Muscle of leg (tissue), 16 donors: ENCODE measurements around the gene KHDC3L. TPM values are rescaled to one million over a fixed set of nuclear protein-coding genes. Genes with fewer than 3 reads are reported as not detected.

Experiments used
- DNase-seq: peaks from one replicate; pipeline ENCODE4 v3.0.0; 2013
- H3K27ac ChIP-seq: one replicate; pipeline ENCODE4 v1.5.1; 2013; ENCODE audit warnings: mild to moderate bottlenecking, low read length, control low read depth
- H3K27me3 ChIP-seq: one replicate; pipeline ENCODE4 v1.6.1; 2013; ENCODE audit warnings: low read length; ENCODE audit not compliant: control insufficient read depth, insufficient read depth
- H3K36me3 ChIP-seq: one replicate; pipeline ENCODE4 v1.6.1; 2013; ENCODE audit warnings: low read length; ENCODE audit not compliant: control insufficient read depth, insufficient read depth
- H3K4me1 ChIP-seq: one replicate; pipeline ENCODE4 v1.6.1; 2013; ENCODE audit warnings: low read length; ENCODE audit not compliant: control insufficient read depth, insufficient read depth
- H3K4me3 ChIP-seq: one replicate; pipeline ENCODE4 v1.5.1; 2013; ENCODE audit warnings: low read length, control low read depth
- H3K9me3 ChIP-seq: replicated peaks from 2 replicates; pipeline ENCODE4 v1.6.1; 2013; ENCODE audit warnings: low read depth, low read length; ENCODE audit not compliant: control insufficient read depth
- WGBS: methylation state at CpG from one replicate; pipeline ENCODE4 v1.1.5; 2013; ENCODE audit warnings: missing lambda C conversion rate; ENCODE audit not compliant: insufficient coverage; 5-methylcytosine and 5-hydroxymethylcytosine counted together
- long read RNA-seq, 11 donors: transcript quantifications; one replicate each; lab custom pipeline, GENCODE V29; 2026
- polyA plus RNA-seq, 8 donors: library from polyadenylated mRNA; unstranded; fragments of 120-200 nt; gene quantifications; one replicate each; pipeline versions ENCODE4 v1.2.1 to v1.2.3, GENCODE V29; 2013; ENCODE audit warnings: inconsistent platforms in 1 of 8, low replicate concordance in 1 of 8; ENCODE audit not compliant: insufficient read length in 8 of 8, insufficient read depth in 1 of 8
- total RNA-seq: library from RNA; stranded (reverse); fragments of 120-200 nt; gene quantifications from one replicate; pipeline ENCODE4 v1.2.4, GENCODE V29; 2013

KHDC3L gene
- not detected for total RNA-seq
- not detected for polyA plus RNA-seq
- long read RNA-seq, donor 1, result 0 reads
- long read RNA-seq, donor 2, result 0 reads
- long read RNA-seq, donor 3, result 0 reads
- long read RNA-seq, donor 4, result 0 reads
- long read RNA-seq, donor 5, result 0 reads
- long read RNA-seq, donor 6, result 0 reads
- long read RNA-seq, donor 7, result 0 reads
- long read RNA-seq, donor 8, result 0 reads
- long read RNA-seq, donor 9, result 0 reads
- long read RNA-seq, donor 10, result 0 reads
- long read RNA-seq, donor 11, result 0 reads

GRCh38 chr6:73362358-73362757, at the start of gene KHDC3L:
Gene KHDC3L, plus strand, starts transcription at chr6:73362658. Its CDS starts 72 bp downstream, at chr6:73362730.
- DNase-seq, result no peak
- 84% methylated on average over 23 of the region's 23 CpGs for WGBS
- Histone ChIP-seq H3K9me3 (peaks cover 7% of the 10 kb centered on the region), H3K27ac (no peak within 1 kb of the TSS), H3K4me1 (no peaks in the 10 kb centered on the region), H3K4me3 (no peak within 1 kb of the TSS), H3K36me3 (no peaks in the 10 kb centered on the region), H3K27me3 (peaks cover 2% of the 10 kb centered on the region)

- Histone ChIP-seq H3K9me3 (peaks cover 14% of the 10 kb centered on the region), H3K36me3 (no peaks in the 10 kb centered on the region), H3K4me3 (no peak overlapping the region), H3K27ac (no peak overlapping the region), H3K27me3 (peaks cover 12% of the 10 kb centered on the region), H3K4me1 (peaks cover 7% of the 10 kb centered on the region)
- 9% methylated on average over 57 of the region's 61 CpGs for WGBS
- no peak for DNase-seq
Observed at GRCh38 chr6:73314577-73315492, 47.6 kb upstream of the KHDC3L start.

- no peak overlapping the region for H3K27ac ChIP-seq
- H3K27me3 ChIP-seq, result peaks cover 2% of the 10 kb centered on the region
- H3K4me3 ChIP-seq, result no peak overlapping the region
- WGBS, result no CpG with 5 or more reads among the region's 2 CpGs
- no peaks in the 10 kb centered on the region for H3K36me3 ChIP-seq
- peaks cover 4% of the 10 kb centered on the region for H3K9me3 ChIP-seq
- H3K4me1 ChIP-seq, result no peaks in the 10 kb centered on the region
- DNase-seq, result no peak
Observed at GRCh38 chr6:73323323-73323722, 39.1 kb upstream of the KHDC3L start.

- Histone ChIP-seq H3K27ac (no peak overlapping the region), H3K27me3 (peaks cover 2% of the 10 kb centered on the region), H3K4me3 (no peak overlapping the region), H3K9me3 (no peaks in the 10 kb centered on the region), H3K4me1 (no peaks in the 10 kb centered on the region), H3K36me3 (no peaks in the 10 kb centered on the region)
- DNase-seq, result no peak
- WGBS, result no CpG with 5 or more reads among the region's 3 CpGs
Observed at GRCh38 chr6:73325656-73326055, 36.8 kb upstream of the KHDC3L start.

GRCh38 chr6:73328790-73329189, 33.7 kb upstream of the KHDC3L start:
- Histone ChIP-seq H3K27me3 (peaks cover 2% of the 10 kb centered on the region), H3K9me3 (no peaks in the 10 kb centered on the region), H3K27ac (no peak overlapping the region), H3K4me3 (no peak overlapping the region), H3K4me1 (no peaks in the 10 kb centered on the region), H3K36me3 (no peaks in the 10 kb centered on the region)
- DNase-seq, result no peak
- 80% methylated on average over 1 of the region's 3 CpGs for WGBS

GRCh38 chr6:73329201-73329600, 33.3 kb upstream of the KHDC3L start:
- H3K27ac ChIP-seq, result no peak overlapping the region
- no peak for DNase-seq
- H3K4me3 ChIP-seq, result no peak overlapping the region
- no CpG with 5 or more reads among the region's 3 CpGs for whole genome bisulfite sequencing
- H3K4me1 ChIP-seq, result no peaks in the 10 kb centered on the region
- H3K36me3 ChIP-seq, result no peaks in the 10 kb centered on the region
- peaks cover 2% of the 10 kb centered on the region for H3K27me3 ChIP-seq
- H3K9me3 ChIP-seq, result no peaks in the 10 kb centered on the region

GRCh38 chr6:73339340-73339739, 23.1 kb upstream of the KHDC3L start:
- no peaks in the 10 kb centered on the region for H3K9me3 ChIP-seq
- no peak overlapping the region for H3K4me3 ChIP-seq
- no peak overlapping the region for H3K27ac ChIP-seq
- no peak for DNase-seq
- H3K36me3 ChIP-seq, result no peaks in the 10 kb centered on the region
- no peaks in the 10 kb centered on the region for H3K27me3 ChIP-seq
- H3K4me1 ChIP-seq, result no peaks in the 10 kb centered on the region
- 80% methylated on average over 1 of the region's 3 CpGs for WGBS

- no peaks in the 10 kb centered on the region for H3K4me1 ChIP-seq
- DNase-seq, result no peak
- no peak overlapping the region for H3K27ac ChIP-seq
- H3K27me3 ChIP-seq, result no peaks in the 10 kb centered on the region
- no peaks in the 10 kb centered on the region for H3K36me3 ChIP-seq
- no peak overlapping the region for H3K4me3 ChIP-seq
- 100% methylated on average over 1 of the region's 2 CpGs for WGBS
- no peaks in the 10 kb centered on the region for H3K9me3 ChIP-seq
Observed at GRCh38 chr6:73340048-73340447, 22.4 kb upstream of the KHDC3L start.

GRCh38 chr6:73341335-73341734, 21.1 kb upstream of the KHDC3L start:
- H3K4me3 ChIP-seq, result no peak overlapping the region
- no peak for DNase-seq
- no CpG with 5 or more reads among the region's 1 CpG for WGBS

GRCh38 chr6:73342174-73342573, 20.3 kb upstream of the KHDC3L start:
- H3K4me3 ChIP-seq, result no peak overlapping the region
- no peaks in the 10 kb centered on the region for H3K9me3 ChIP-seq
- H3K36me3 ChIP-seq, result no peaks in the 10 kb centered on the region
- no peaks in the 10 kb centered on the region for H3K4me1 ChIP-seq
- no peak for DNase-seq
- H3K27ac ChIP-seq, result no peak overlapping the region
- no CpG with 5 or more reads among the region's 5 CpGs for WGBS
- H3K27me3 ChIP-seq, result no peaks in the 10 kb centered on the region

More at GRCh38 chr6:73341335-73341734, 21.1 kb upstream of the KHDC3L start:
- Histone ChIP-seq H3K9me3 (no peaks in the 10 kb centered on the region), H3K4me1 (no peaks in the 10 kb centered on the region), H3K36me3 (no peaks in the 10 kb centered on the region), H3K27me3 (no peaks in the 10 kb centered on the region), H3K27ac (no peak overlapping the region)
